Measurements from ENCODE around the gene NPTX2.

The NPTX2 gene

DNA sequence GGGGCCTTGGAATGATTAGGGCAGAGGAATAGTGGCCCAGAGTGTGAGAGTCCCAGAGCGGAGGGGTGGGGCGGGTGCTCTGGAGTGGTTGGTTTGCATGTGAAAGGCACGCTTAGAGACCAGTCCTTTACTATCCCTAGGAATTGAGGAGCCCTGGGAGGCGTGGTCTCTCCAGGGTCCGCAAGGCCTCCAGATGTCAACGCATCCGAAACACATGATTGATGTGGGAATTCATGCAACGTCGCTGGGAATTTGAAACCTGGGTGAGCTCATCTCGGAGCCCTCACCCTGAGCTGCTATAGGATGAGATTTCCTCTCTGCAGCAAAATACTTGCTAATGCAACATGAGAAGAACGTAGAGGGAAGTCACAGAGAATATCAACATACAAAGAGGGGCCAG, 51.2 kb downstream of the NPTX2 start:
- Histone ChIP-seq H3K27me3 (ENCODE audit: control insufficient read depth in 1 of 2, insufficient read depth in 1 of 2, low read length in 2 of 2) (no peaks in the 10 kb centered on the region), H2AK5ac (ENCODE audit: low read length, severe bottlenecking) (no peak overlapping the region), H2BK5ac (ENCODE audit: low read depth, low read length, poor library complexity, severe bottlenecking) (no peak overlapping the region), H2BK15ac (ENCODE audit: low read depth, poor library complexity, severe bottlenecking) (no peak overlapping the region), H3K4ac (ENCODE audit: low read depth in 1 of 2, low read length in 2 of 2) (no peak overlapping the region), H4K8ac (ENCODE audit: low read length) (no peak overlapping the region), H3K9ac (ENCODE audit: low read length) (no peak overlapping the region), H3K27ac (ENCODE audit: low read length, poor library complexity, severe bottlenecking) (no peak overlapping the region), H3K79me1 (replicated peaks; ENCODE audit: low read length, poor library complexity, severe bottlenecking) (no peaks in the 10 kb centered on the region), H2BK12ac (ENCODE audit: low read length in 2 of 2) (no peak overlapping the region), H2AFZ (ENCODE audit: low read depth, low read length) (no peak overlapping the region), H3K23ac (ENCODE audit: low read length in 2 of 2) (no peak overlapping the region), H4K91ac (ENCODE audit: low read length) (no peak overlapping the region), H3K14ac (ENCODE audit: low read length in 2 of 2) (no peak overlapping the region), H3K4me3 (ENCODE audit: insufficient read depth in 1 of 2, low read depth in 1 of 2, low read length in 2 of 2) (no peak overlapping the region), H3K36me3 (ENCODE audit: control insufficient read depth in 1 of 2, insufficient read depth in 2 of 2, low read depth in 1 of 2, low read length in 2 of 2) (no peaks in the 10 kb centered on the region), H3K9me3 (ENCODE audit: control insufficient read depth, low read length) (peaks cover 6% of the 10 kb centered on the region), H3K18ac (ENCODE audit: low read depth in 1 of 2, low read length in 2 of 2) (no peak overlapping the region), H3K4me2 (ENCODE audit: low read length, poor library complexity, severe bottlenecking) (no peak overlapping the region), H3K4me1 (ENCODE audit: control insufficient read depth, insufficient read depth, low read depth, low read length) (no peaks in the 10 kb centered on the region), H2BK120ac (ENCODE audit: low read depth, low read length) (no peak overlapping the region)
- DNase-seq, result no peak
- WGBS, result 58% methylated on average over 11 of the region's 11 CpGs

DNA sequence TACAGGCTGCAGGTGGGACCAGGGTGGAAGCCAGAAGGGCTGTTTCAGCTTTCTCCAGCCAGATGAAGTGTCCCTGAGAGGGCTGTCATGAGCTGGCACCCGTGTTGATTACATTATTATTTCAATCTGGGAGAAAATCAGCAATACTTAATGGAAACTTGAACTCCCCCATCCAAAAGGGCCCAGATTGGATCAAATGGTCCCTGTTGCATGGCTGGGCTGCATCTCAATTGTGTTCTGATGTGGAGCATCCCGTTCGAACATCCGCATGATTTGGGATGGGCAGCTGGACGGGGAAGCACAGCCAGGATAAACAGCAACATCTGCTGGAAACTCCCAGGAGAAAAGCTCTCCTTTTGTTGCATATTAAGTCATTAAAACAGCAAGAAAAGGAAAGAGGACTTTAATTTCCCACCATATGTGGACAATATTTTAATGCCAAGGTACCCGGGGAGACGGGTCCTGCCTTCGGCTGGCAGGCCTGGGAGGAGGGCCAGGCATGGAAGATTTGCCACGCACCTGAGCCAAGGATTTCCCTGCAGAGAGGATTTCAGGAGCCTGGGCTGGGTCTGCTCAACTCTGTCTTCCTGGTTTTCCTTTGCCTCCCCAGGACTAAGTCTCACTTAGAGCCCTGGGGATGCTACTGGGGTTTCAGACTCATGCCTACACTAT, 52.4 kb downstream of the NPTX2 start:
- Histone ChIP-seq H3K4me1 (ENCODE audit: control insufficient read depth, insufficient read depth, low read depth, low read length) (no peaks in the 10 kb centered on the region), H3K4me3 (ENCODE audit: insufficient read depth in 1 of 2, low read depth in 1 of 2, low read length in 2 of 2) (no peak overlapping the region), H3K27ac (ENCODE audit: low read length, poor library complexity, severe bottlenecking) (no peak overlapping the region), H3K79me1 (replicated peaks; ENCODE audit: low read length, poor library complexity, severe bottlenecking) (no peaks in the 10 kb centered on the region), H3K4me2 (ENCODE audit: low read length, poor library complexity, severe bottlenecking) (no peak overlapping the region), H2BK5ac (ENCODE audit: low read depth, low read length, poor library complexity, severe bottlenecking) (no peak overlapping the region), H3K27me3 (ENCODE audit: control insufficient read depth in 1 of 2, insufficient read depth in 1 of 2, low read length in 2 of 2) (no peaks in the 10 kb centered on the region), H2BK120ac (ENCODE audit: low read depth, low read length) (no peak overlapping the region), H3K36me3 (ENCODE audit: control insufficient read depth in 1 of 2, insufficient read depth in 2 of 2, low read depth in 1 of 2, low read length in 2 of 2) (no peaks in the 10 kb centered on the region), H2AK5ac (ENCODE audit: low read length, severe bottlenecking) (no peak overlapping the region), H4K91ac (ENCODE audit: low read length) (no peak overlapping the region), H3K18ac (ENCODE audit: low read depth in 1 of 2, low read length in 2 of 2) (no peak overlapping the region), H2BK12ac (ENCODE audit: low read length in 2 of 2) (no peak overlapping the region), H3K14ac (ENCODE audit: low read length in 2 of 2) (no peak overlapping the region), H4K8ac (ENCODE audit: low read length) (no peak overlapping the region), H2BK15ac (ENCODE audit: low read depth, poor library complexity, severe bottlenecking) (no peak overlapping the region), H3K4ac (ENCODE audit: low read depth in 1 of 2, low read length in 2 of 2) (no peak overlapping the region), H2AFZ (ENCODE audit: low read depth, low read length) (no peak overlapping the region), H3K9me3 (ENCODE audit: control insufficient read depth, low read length) (peaks cover 11% of the 10 kb centered on the region), H3K9ac (ENCODE audit: low read length) (no peak overlapping the region), H3K23ac (ENCODE audit: low read length in 2 of 2) (no peak overlapping the region)
- DNase-seq, result no peak
- 77% methylated on average over 8 of the region's 9 CpGs for WGBS

DNA sequence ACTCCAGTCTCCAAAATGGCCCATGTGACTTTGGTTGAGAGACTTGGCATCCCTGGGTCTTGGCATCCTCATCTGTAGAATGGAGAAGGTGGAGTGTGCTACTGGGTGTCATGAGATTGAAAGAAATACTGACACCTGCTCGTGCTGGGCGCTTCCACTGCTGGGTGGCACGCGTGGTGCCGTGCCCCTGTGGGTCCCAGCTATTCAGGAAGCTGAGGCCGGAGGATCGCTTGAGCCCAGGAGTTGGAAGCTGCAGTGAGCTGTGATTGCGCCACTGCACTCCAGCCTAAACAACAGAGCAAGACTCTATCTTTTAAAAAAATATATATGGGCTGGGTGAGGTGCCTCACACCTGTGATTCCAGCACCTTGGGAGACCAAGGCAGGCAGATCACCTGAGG, 53.1 kb downstream of the NPTX2 start:
- WGBS, result 77% methylated on average over 8 of the region's 8 CpGs
- H2AK5ac ChIP-seq (ENCODE audit: low read length, severe bottlenecking), result no peak overlapping the region
- no peak overlapping the region for H2AFZ ChIP-seq (ENCODE audit: low read depth, low read length)
- H3K23ac ChIP-seq (ENCODE audit: low read length in 2 of 2), result no peak overlapping the region
- no peak overlapping the region for H4K8ac ChIP-seq (ENCODE audit: low read length)
- no peak overlapping the region for H2BK15ac ChIP-seq (ENCODE audit: low read depth, poor library complexity, severe bottlenecking)
- no peaks in the 10 kb centered on the region for H3K79me1 ChIP-seq (replicated peaks; ENCODE audit: low read length, poor library complexity, severe bottlenecking)
- H3K18ac ChIP-seq (ENCODE audit: low read depth in 1 of 2, low read length in 2 of 2), result no peak overlapping the region
- H3K36me3 ChIP-seq (ENCODE audit: control insufficient read depth in 1 of 2, insufficient read depth in 2 of 2, low read depth in 1 of 2, low read length in 2 of 2), result no peaks in the 10 kb centered on the region
- no peak overlapping the region for H3K4me3 ChIP-seq (ENCODE audit: insufficient read depth in 1 of 2, low read depth in 1 of 2, low read length in 2 of 2)
- H2BK12ac ChIP-seq (ENCODE audit: low read length in 2 of 2), result no peak overlapping the region
- peaks cover 11% of the 10 kb centered on the region for H3K9me3 ChIP-seq (ENCODE audit: control insufficient read depth, low read length)
- no peak overlapping the region for H3K9ac ChIP-seq (ENCODE audit: low read length)
- H3K4me2 ChIP-seq (ENCODE audit: low read length, poor library complexity, severe bottlenecking), result no peak overlapping the region
- H2BK120ac ChIP-seq (ENCODE audit: low read depth, low read length), result no peak overlapping the region
- H3K4ac ChIP-seq (ENCODE audit: low read depth in 1 of 2, low read length in 2 of 2), result no peak overlapping the region
- no peak overlapping the region for H3K27ac ChIP-seq (ENCODE audit: low read length, poor library complexity, severe bottlenecking)
- H3K14ac ChIP-seq (ENCODE audit: low read length in 2 of 2), result no peak overlapping the region
- no peak overlapping the region for H2BK5ac ChIP-seq (ENCODE audit: low read depth, low read length, poor library complexity, severe bottlenecking)
- H4K91ac ChIP-seq (ENCODE audit: low read length), result no peak overlapping the region
- DNase-seq, result no peak
- H3K4me1 ChIP-seq (ENCODE audit: control insufficient read depth, insufficient read depth, low read depth, low read length), result no peaks in the 10 kb centered on the region
- H3K27me3 ChIP-seq (ENCODE audit: control insufficient read depth in 1 of 2, insufficient read depth in 1 of 2, low read length in 2 of 2), result no peaks in the 10 kb centered on the region

DNA sequence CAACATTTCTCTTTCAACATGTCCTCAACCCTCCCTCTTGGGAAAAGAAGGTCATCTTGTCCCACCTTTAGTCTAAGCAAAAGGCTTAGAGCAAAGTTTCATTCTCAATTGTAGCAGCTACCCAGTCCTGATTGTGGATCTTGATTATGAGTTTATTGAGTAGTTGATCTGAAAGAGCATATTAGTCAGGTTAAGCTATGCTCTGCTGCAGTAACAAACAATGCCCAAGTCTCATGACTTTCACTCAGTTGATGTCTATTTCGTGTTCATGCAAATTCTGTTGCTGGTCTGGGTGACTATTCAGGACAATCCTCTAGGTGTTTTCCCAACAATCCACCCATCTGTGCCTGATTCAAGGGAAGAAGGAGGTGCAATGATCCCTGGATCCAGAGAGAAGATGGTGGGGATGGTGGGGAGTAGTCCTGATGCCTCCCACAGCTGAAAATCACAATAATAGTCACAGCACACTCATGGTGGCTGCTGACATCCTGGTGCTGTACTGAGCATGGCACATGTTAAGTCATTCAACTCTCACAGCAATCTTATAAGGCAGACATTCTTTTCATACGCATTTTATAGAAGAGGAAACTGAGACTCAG, 54.7 kb downstream of the NPTX2 start:
- Histone ChIP-seq H3K14ac (ENCODE audit: low read length in 2 of 2) (no peak overlapping the region), H3K4me1 (ENCODE audit: control insufficient read depth, insufficient read depth, low read depth, low read length) (no peaks in the 10 kb centered on the region), H3K4ac (ENCODE audit: low read depth in 1 of 2, low read length in 2 of 2) (no peak overlapping the region), H2BK12ac (ENCODE audit: low read length in 2 of 2) (no peak overlapping the region), H2BK5ac (ENCODE audit: low read depth, low read length, poor library complexity, severe bottlenecking) (no peak overlapping the region), H4K91ac (ENCODE audit: low read length) (no peak overlapping the region), H3K9me3 (ENCODE audit: control insufficient read depth, low read length) (peaks cover 11% of the 10 kb centered on the region), H3K27ac (ENCODE audit: low read length, poor library complexity, severe bottlenecking) (no peak overlapping the region), H3K18ac (ENCODE audit: low read depth in 1 of 2, low read length in 2 of 2) (no peak overlapping the region), H3K36me3 (ENCODE audit: control insufficient read depth in 1 of 2, insufficient read depth in 2 of 2, low read depth in 1 of 2, low read length in 2 of 2) (no peaks in the 10 kb centered on the region), H3K79me1 (replicated peaks; ENCODE audit: low read length, poor library complexity, severe bottlenecking) (no peaks in the 10 kb centered on the region), H2BK120ac (ENCODE audit: low read depth, low read length) (no peak overlapping the region), H2AK5ac (ENCODE audit: low read length, severe bottlenecking) (no peak overlapping the region), H3K4me3 (ENCODE audit: insufficient read depth in 1 of 2, low read depth in 1 of 2, low read length in 2 of 2) (no peak overlapping the region), H3K9ac (ENCODE audit: low read length) (no peak overlapping the region), H3K4me2 (ENCODE audit: low read length, poor library complexity, severe bottlenecking) (no peak overlapping the region), H3K23ac (ENCODE audit: low read length in 2 of 2) (no peak overlapping the region), H2BK15ac (ENCODE audit: low read depth, poor library complexity, severe bottlenecking) (no peak overlapping the region), H4K8ac (ENCODE audit: low read length) (no peak overlapping the region), H3K27me3 (ENCODE audit: control insufficient read depth in 1 of 2, insufficient read depth in 1 of 2, low read length in 2 of 2) (no peaks in the 10 kb centered on the region), H2AFZ (ENCODE audit: low read depth, low read length) (no peak overlapping the region)
- WGBS, result 39% methylated on average over 1 of the region's 2 CpGs
- no peak for DNase-seq

Measured in mesenchymal stem cell (in vitro differentiated cells and primary cell).